SK-N-SH treated with all-trans-retinoic acid at 6 μM for 48 hours (cell line): ENCODE data around the gene CST3.

Experiments
- ATAC-seq: fragments of 200-7000 bp; cut with Tn5 transposase; 3 replicates; pipeline ENCODE4 v1.9.1; 2020; ENCODE audit warnings: mild to moderate bottlenecking, moderate library complexity
- ARNTL ChIP-seq: fragments of 450-650 bp; formaldehyde crosslinking; IDR thresholded peaks from 2 replicates; pipeline ENCODE4 v1.5.0; 2020; ENCODE audit warnings: low read depth, mild to moderate bottlenecking, moderate library complexity, borderline replicate concordance
- BACH2 ChIP-seq: fragments of 250-450 bp; sonication (Bioruptor Pico); IDR thresholded peaks from 2 replicates; pipeline ENCODE4 v1.9.0; 2021; ENCODE audit warnings: mild to moderate bottlenecking, borderline replicate concordance
- CSDC2 ChIP-seq: fragments of 250-450 bp; sonication (Bioruptor Pico); IDR thresholded peaks from 2 replicates; pipeline ENCODE4 v1.5.0; 2020; ENCODE audit warnings: mild to moderate bottlenecking, moderate library complexity
- CSRNP3 ChIP-seq: fragments of 250-450 bp; sonication (Bioruptor Pico); IDR thresholded peaks from 2 replicates; pipeline ENCODE4 v1.5.1; 2021; ENCODE audit warnings: mild to moderate bottlenecking, moderate library complexity
- ESRRG ChIP-seq: fragments of 250-450 bp; sonication (Bioruptor Pico); IDR thresholded peaks from 2 replicates; pipeline ENCODE4 v1.6.1; 2021; ENCODE audit warnings: mild to moderate bottlenecking
- GLIS3 ChIP-seq: fragments of 250-450 bp; sonication (Bioruptor Pico); IDR thresholded peaks from 2 replicates; pipeline ENCODE4 v1.5.0; 2020; ENCODE audit warnings: mild to moderate bottlenecking, moderate library complexity
- ISL1 ChIP-seq: fragments of 250-450 bp; sonication (Bioruptor Pico); IDR thresholded peaks from 2 replicates; pipeline ENCODE4 v2.1.2; 2022; ENCODE audit warnings: mild to moderate bottlenecking, moderate library complexity
- OSR1 ChIP-seq: fragments of 250-450 bp; sonication (Bioruptor Pico); IDR thresholded peaks from 2 replicates; pipeline ENCODE4 v1.8.0; 2022; ENCODE audit warnings: moderate library complexity, mild to moderate bottlenecking, inconsistent platforms
- PATZ1 ChIP-seq: fragments of 250-450 bp; sonication (Bioruptor Pico); IDR thresholded peaks from 2 replicates; pipeline ENCODE4 v1.8.0; 2020; ENCODE audit warnings: mild to moderate bottlenecking, moderate library complexity, borderline replicate concordance
- POU6F1 ChIP-seq: fragments of 250-450 bp; sonication (Bioruptor Pico); IDR thresholded peaks from 2 replicates; pipeline ENCODE4 v1.8.0; 2021; ENCODE audit warnings: low read depth, mild to moderate bottlenecking, moderate library complexity, borderline replicate concordance
- PPARA ChIP-seq: fragments of 250-450 bp; sonication (Bioruptor Pico); IDR thresholded peaks from 2 replicates; pipeline ENCODE4 v1.5.0; 2020; ENCODE audit warnings: mild to moderate bottlenecking, borderline replicate concordance
- RARB ChIP-seq: fragments of 250-450 bp; sonication (Bioruptor Pico); IDR thresholded peaks from 2 replicates; pipeline ENCODE4 v1.8.0; 2021; ENCODE audit warnings: mild to moderate bottlenecking, moderate library complexity
- SNAI2 ChIP-seq: fragments of 250-450 bp; sonication (Bioruptor Pico); IDR thresholded peaks from 2 replicates; pipeline ENCODE4 v1.5.0; 2020; ENCODE audit warnings: mild to moderate bottlenecking, moderate library complexity
- TCF4 ChIP-seq: fragments of 250-450 bp; sonication (Bioruptor Pico); IDR thresholded peaks from 2 replicates; pipeline ENCODE4 v1.8.0; 2021; ENCODE audit warnings: mild to moderate bottlenecking, moderate library complexity, borderline replicate concordance
- TOX ChIP-seq: fragments of 250-450 bp; sonication (Bioruptor Pico); IDR thresholded peaks from 2 replicates; pipeline ENCODE4 v1.8.0; 2021; ENCODE audit warnings: mild to moderate bottlenecking, moderate library complexity, borderline replicate concordance
- TSHZ2 ChIP-seq: fragments of 250-450 bp; sonication (Bioruptor Pico); IDR thresholded peaks from 2 replicates; pipeline ENCODE4 v1.5.0; 2020; ENCODE audit warnings: mild to moderate bottlenecking, moderate library complexity
- ZC3H10 ChIP-seq: fragments of 250-450 bp; sonication (Bioruptor Pico); IDR thresholded peaks from 2 replicates; pipeline ENCODE4 v1.5.1; 2021; ENCODE audit warnings: mild to moderate bottlenecking, moderate library complexity
- ZFP3 ChIP-seq: fragments of 250-450 bp; sonication (Bioruptor Pico); IDR thresholded peaks from 2 replicates; pipeline ENCODE4 v1.5.0; 2020; ENCODE audit warnings: mild to moderate bottlenecking, moderate library complexity
- ZNF565 ChIP-seq: fragments of 450-650 bp; formaldehyde crosslinking; conservative IDR thresholded peaks from 2 replicates; pipeline ENCODE4 v1.5.0; 2020; ENCODE audit warnings: low read depth, mild to moderate bottlenecking, moderate library complexity
- ZNF70 ChIP-seq: fragments of 450-650 bp; formaldehyde crosslinking; IDR thresholded peaks from 2 replicates; pipeline ENCODE4 v1.5.0; 2020; ENCODE audit warnings: mild to moderate bottlenecking, moderate library complexity
- ZNF8 ChIP-seq: fragments of 450-650 bp; formaldehyde crosslinking; IDR thresholded peaks from 2 replicates; pipeline ENCODE4 v1.5.0; 2020; ENCODE audit warnings: mild to moderate bottlenecking, moderate library complexity

CST3 gene

GRCh38 chr20:23629017-23629541 lies 8.7 kb downstream of the CST3 start (continued):
- no peak for TF ChIP-seq TSHZ2 (CRISPR knock-in tag)
- no peak for TF ChIP-seq ZC3H10
- TF ChIP-seq ZNF565 (CRISPR knock-in tag) = no peak
- TF ChIP-seq PPARA (CRISPR knock-in tag) = no peak

GRCh38 chr20:23628402-23629016 lies 9.2 kb downstream of the CST3 start:
- TF ChIP-seq PATZ1 (no peak), ZNF70 (CRISPR knock-in tag) (no peak), CSDC2 (no peak), OSR1 (CRISPR knock-in tag) (no peak), BACH2 (CRISPR knock-in tag) (no peak), PPARA (CRISPR knock-in tag) (no peak), ISL1 (no peak), TCF4 (CRISPR knock-in tag) (no peak), ESRRG (CRISPR knock-in tag) (no peak), TOX (CRISPR knock-in tag) (no peak), ARNTL (CRISPR knock-in tag) (no peak), RARB (CRISPR knock-in tag) (no peak), POU6F1 (CRISPR knock-in tag) (no peak), TSHZ2 (CRISPR knock-in tag) (no peak), CSRNP3 (CRISPR knock-in tag) (no peak), SNAI2 (CRISPR knock-in tag) (no peak), GLIS3 (CRISPR knock-in tag) (no peak), ZNF8 (no peak), ZFP3 (CRISPR knock-in tag) (no peak)
- TF ChIP-seq, all 23 proteins: peak for 0
- no peak for ATAC-seq
